HEK293T (cell line): ENCODE data around the gene CNGA3.
"Not testable (repeated sequence)": the region's sequence is repeated elsewhere in the genome, so short reads cannot be mapped to it uniquely, and the experiment has no call there.

Source experiments
- CTCF ChIA-PET: fragments of 350-600 bp; formaldehyde crosslinking; extraction: SDS; loops from one replicate; lab custom pipeline; 2021; ENCODE audit warnings: antibody characterized with exemption, inconsistent platforms; lab: Yijun Ruan, JAX
- POLR2A ChIA-PET: fragments of 350-600 bp; formaldehyde crosslinking; extraction: SDS; loops from one replicate; lab custom pipeline; 2020; ENCODE audit warnings: antibody characterized with exemption, inconsistent platforms; lab: Yijun Ruan, JAX
- DNase-seq: peaks from one replicate; pipeline ENCODE4 v3.0.0; 2012; ENCODE audit warnings: mixed read lengths; ENCODE audit errors: extremely low spot score
- ARNT ChIP-seq: fragments of 450-650 bp; IDR thresholded peaks from 2 replicates; pipeline ENCODE4 v1.6.1; 2017; ENCODE audit warnings: mild to moderate bottlenecking
- BHLHE40 ChIP-seq: fragments of 450-650 bp; IDR thresholded peaks from 2 replicates; pipeline ENCODE4 v1.6.1; 2016; ENCODE audit warnings: mild to moderate bottlenecking, moderate library complexity, borderline replicate concordance
- CTBP1 ChIP-seq: fragments of 450-650 bp; IDR thresholded peaks from 2 replicates; pipeline ENCODE4 v1.6.1; 2016; ENCODE audit warnings: borderline replicate concordance
- ELF4 ChIP-seq: fragments of 450-650 bp; IDR thresholded peaks from 2 replicates; pipeline ENCODE4 v1.6.1; 2017; ENCODE audit warnings: antibody characterized with exemption
- FOXA1 ChIP-seq: fragments of 450-650 bp; IDR thresholded peaks from 2 replicates; pipeline ENCODE4 v1.6.1; 2016; ENCODE audit warnings: mild to moderate bottlenecking
- FOXK2 ChIP-seq: fragments of 450-650 bp; IDR thresholded peaks from 2 replicates; pipeline ENCODE4 v1.6.1; 2016; ENCODE audit warnings: mild to moderate bottlenecking
- FOXM1 ChIP-seq: fragments of 450-650 bp; IDR thresholded peaks from 2 replicates; pipeline ENCODE4 v1.6.1; 2017; ENCODE audit warnings: mild to moderate bottlenecking, borderline replicate concordance
- HDGF ChIP-seq: fragments of 450-650 bp; IDR thresholded peaks from 2 replicates; pipeline ENCODE4 v1.6.1; 2017; ENCODE audit warnings: antibody characterized with exemption, borderline replicate concordance
- L3MBTL2 ChIP-seq: fragments of 450-650 bp; conservative IDR thresholded peaks from 2 replicates; pipeline ENCODE4 v1.6.1; 2016; ENCODE audit warnings: mild to moderate bottlenecking
- LEF1 ChIP-seq: fragments of 450-650 bp; IDR thresholded peaks from 2 replicates; pipeline ENCODE4 v1.6.1; 2017; ENCODE audit warnings: mild to moderate bottlenecking, borderline replicate concordance
- NFRKB ChIP-seq: fragments of 450-650 bp; IDR thresholded peaks from 2 replicates; pipeline ENCODE4 v1.6.1; 2016; ENCODE audit warnings: mild to moderate bottlenecking, moderate library complexity
- PKNOX1 ChIP-seq: fragments of 450-650 bp; IDR thresholded peaks from 2 replicates; pipeline ENCODE4 v1.6.1; 2016
- SP1 ChIP-seq: fragments of 450-650 bp; IDR thresholded peaks from 2 replicates; pipeline ENCODE4 v1.6.1; 2017
- SUZ12 ChIP-seq: fragments of 450-650 bp; IDR thresholded peaks from 2 replicates; pipeline ENCODE4 v1.6.1; 2016; ENCODE audit warnings: mild to moderate bottlenecking
- TARDBP ChIP-seq: fragments of 450-650 bp; IDR thresholded peaks from 2 replicates; pipeline ENCODE4 v1.6.1; 2016
- ZNF384 ChIP-seq: fragments of 450-650 bp; IDR thresholded peaks from 2 replicates; pipeline ENCODE4 v1.6.1; 2016

CNGA3 gene

GRCh38 chr2:98311090-98311489 is 35.2 kb upstream of the CNGA3 start:
- POLR2A ChIA-PET, result no interaction called here

GRCh38 chr2:98311771-98312545 is 34.3 kb upstream of the CNGA3 start:
- DNase-seq, result no peak
- POLR2A ChIA-PET, result no interaction called here
- CTCF ChIA-PET, result no interaction called here
- TF ChIP-seq SP1, result no peak
- TF ChIP-seq ARNT, result no peak
- TF ChIP-seq FOXA1, result no peak
- no peak for TF ChIP-seq L3MBTL2
- TF ChIP-seq BHLHE40, result no peak
- TF ChIP-seq FOXK2, result no peak
- no peak for TF ChIP-seq TARDBP
- no peak for TF ChIP-seq ELF4

More at GRCh38 chr2:98311090-98311489, 35.2 kb upstream of the CNGA3 start:
- DNase-seq, result no peak
- no peak for TF ChIP-seq ARNT
- TF ChIP-seq SUZ12, result no peak
- no peak for TF ChIP-seq TARDBP
- no peak for TF ChIP-seq FOXA1
- no peak for TF ChIP-seq SP1
- no peak for TF ChIP-seq ELF4
- no peak for TF ChIP-seq BHLHE40
- TF ChIP-seq LEF1, result no peak
- no peak for TF ChIP-seq ZNF384
- no peak for TF ChIP-seq CTBP1
- CTCF ChIA-PET, result no interaction called here

- DNase-seq, result no peak
- ChIA-PET CTCF (no interaction called here), POLR2A (no interaction called here)
- TF ChIP-seq CTBP1, result no peak
- TF ChIP-seq FOXK2, result no peak
- TF ChIP-seq LEF1, result no peak
Measured at GRCh38 chr2:98313492-98314250, 32.6 kb upstream of the CNGA3 start.

GRCh38 chr2:98314251-98314650 is 32.0 kb upstream of the CNGA3 start:
- ChIA-PET CTCF (no interaction called here), POLR2A (no interaction called here)
- DNase-seq, result no peak
- TF ChIP-seq TARDBP (no peak), FOXA1 (no peak), SUZ12 (no peak), CTBP1 (no peak), NFRKB (no peak), HDGF (no peak), BHLHE40 (no peak), LEF1 (no peak), FOXM1 (no peak), ARNT (no peak), ZNF384 (no peak), ELF4 (no peak), SP1 (no peak), L3MBTL2 (no peak), FOXK2 (no peak), PKNOX1 (no peak)

- ChIA-PET POLR2A (no interaction called here), CTCF (no interaction called here)
- TF ChIP-seq FOXM1 (no peak), FOXK2 (no peak), TARDBP (no peak), SUZ12 (no peak), BHLHE40 (no peak), CTBP1 (no peak), NFRKB (no peak), FOXA1 (no peak), L3MBTL2 (no peak), HDGF (no peak), LEF1 (no peak), ELF4 (no peak), SP1 (no peak), ARNT (no peak), ZNF384 (no peak), PKNOX1 (no peak)
- no peak for DNase-seq
Measured at GRCh38 chr2:98315957-98316356, 30.3 kb upstream of the CNGA3 start.

GRCh38 chr2:98317214-98317613 is 29.0 kb upstream of the CNGA3 start:
- CTCF ChIA-PET, result no interaction called here
- TF ChIP-seq ELF4, result no peak
- no peak for TF ChIP-seq ZNF384
- TF ChIP-seq SUZ12, result no peak
- TF ChIP-seq LEF1, result no peak
- no peak for TF ChIP-seq CTBP1
- no peak for TF ChIP-seq FOXM1
- no peak for TF ChIP-seq FOXK2
- TF ChIP-seq TARDBP, result no peak
- no peak for TF ChIP-seq BHLHE40
- TF ChIP-seq L3MBTL2, result no peak
- TF ChIP-seq ARNT, result no peak
- POLR2A ChIA-PET, result no interaction called here

GRCh38 chr2:98320171-98320570 is 26.1 kb upstream of the CNGA3 start:
- DNase-seq, POLR2A ChIA-PET, CTCF ChIA-PET: not testable (repeated sequence)

More at GRCh38 chr2:98317214-98317613, 29.0 kb upstream of the CNGA3 start:
- no peak for DNase-seq
